DND-41 (cell line): Measurements from ENCODE around the gene RYR3.

Experiments
- ATAC-seq: fragments of 200-7000 bp; cut with Tn5 transposase; 3 replicates; pipeline ENCODE4 v1.9.1; 2021; ENCODE audit warnings: low read depth; ENCODE audit not compliant: insufficient read depth
- DNase-seq: peaks from one replicate; pipeline ENCODE4 v3.0.0-alpha.2; 2020
- H2AFZ ChIP-seq: 2 replicates; pipeline ENCODE4 v1.6.0; 2012; ENCODE audit warnings: low read depth, low read length
- H3K27ac ChIP-seq: 2 replicates; pipeline ENCODE4 v1.5.1; 2012; ENCODE audit warnings: low read length, inconsistent platforms
- H3K27me3 ChIP-seq: fragments of 200-600 bp; sonication (generic); 2 replicates; pipeline ENCODE4 v1.6.0; 2012; ENCODE audit warnings: low read length, mild to moderate bottlenecking, inconsistent platforms; ENCODE audit not compliant: insufficient read depth, poor library complexity
- H3K36me3 ChIP-seq: 2 replicates; pipeline ENCODE4 v1.5.1; 2012; ENCODE audit warnings: low read length, inconsistent platforms; ENCODE audit not compliant: insufficient read depth
- H3K4me1 ChIP-seq: 2 replicates; pipeline ENCODE4 v1.5.1; 2012; ENCODE audit warnings: mild to moderate bottlenecking, low read length; ENCODE audit not compliant: insufficient read depth
- H3K4me2 ChIP-seq: 2 replicates; pipeline ENCODE4 v1.6.0; 2012; ENCODE audit warnings: mild to moderate bottlenecking, moderate library complexity, low read length, inconsistent platforms; ENCODE audit not compliant: insufficient read depth
- H3K4me3 ChIP-seq, 2 experiments: fragments of 200-600 bp in 1 of 2; shearing (Covaris generic) in 1 of 2; 2 replicates each; pipeline ENCODE4 v1.5.1; 2012 to 2016; ENCODE audit warnings: inconsistent platforms in 2 of 2, low read length in 2 of 2, mild to moderate bottlenecking in 2 of 2, low read depth in 1 of 2, moderate library complexity in 1 of 2
- H3K79me2 ChIP-seq: 2 replicates; pipeline ENCODE4 v1.6.0; 2012; ENCODE audit warnings: low read length, inconsistent platforms; ENCODE audit not compliant: insufficient read depth
- H3K9ac ChIP-seq: 2 replicates; pipeline ENCODE4 v1.6.0; 2012; ENCODE audit warnings: low read depth, mild to moderate bottlenecking, inconsistent platforms, low read length, moderate library complexity
- H3K9me3 ChIP-seq: 2 replicates; pipeline ENCODE4 v1.5.1; 2012; ENCODE audit warnings: low read length, moderate library complexity, mild to moderate bottlenecking, inconsistent platforms; ENCODE audit not compliant: insufficient read depth, severe bottlenecking
- H4K20me1 ChIP-seq: 2 replicates; pipeline ENCODE4 v1.6.0; 2012; ENCODE audit warnings: low read length; ENCODE audit not compliant: insufficient read depth
- EZH2 ChIP-seq: IDR thresholded peaks from 3 replicates; pipeline ENCODE4 v1.6.1; 2012; ENCODE audit warnings: borderline replicate concordance, low read depth, mild to moderate bottlenecking, moderate library complexity, low read length, inconsistent platforms; ENCODE audit not compliant: severe bottlenecking
- TF ChIP-seq, protein P1 (sequence below): IDR thresholded peaks from 2 replicates; pipeline ENCODE4 v1.5.1; 2012; ENCODE audit warnings: borderline replicate concordance, low read length, moderate library complexity, mild to moderate bottlenecking; ENCODE audit not compliant: poor library complexity, severe bottlenecking; ENCODE audit errors: extremely low read depth

Gene RYR3

DNA sequence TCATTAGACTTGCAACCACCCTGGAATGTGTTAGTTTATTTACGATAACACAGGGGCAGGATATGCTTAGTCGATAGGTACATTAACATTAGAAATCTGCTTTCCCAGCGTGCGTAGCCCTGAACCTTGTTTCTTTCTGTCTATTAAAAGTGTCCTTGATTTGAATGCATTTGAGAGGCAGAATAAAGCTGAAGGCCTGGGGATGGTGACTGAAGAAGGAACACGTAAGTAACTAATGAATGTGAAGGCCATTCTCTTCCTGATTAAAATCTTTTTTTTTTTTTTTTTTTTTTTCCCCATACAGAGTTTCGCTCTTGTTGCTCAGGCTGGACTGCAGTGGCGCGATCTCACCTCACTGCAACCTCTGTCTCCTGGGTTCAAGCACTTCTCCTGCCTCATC, 514.7 kb downstream of the RYR3 start:
- Histone ChIP-seq H3K9me3 (no peaks in the 10 kb centered on the region), H3K27ac (no peak overlapping the region), H3K4me1 (no peaks in the 10 kb centered on the region), H3K27me3 (peaks cover 5% of the 10 kb centered on the region), H4K20me1 (no peaks in the 10 kb centered on the region), H3K79me2 (no peaks in the 10 kb centered on the region), H3K36me3 (no peaks in the 10 kb centered on the region), H3K4me3 (no peak overlapping the region), H2AFZ (no peak overlapping the region), H3K4me2 (no peak overlapping the region), H3K9ac (no peak overlapping the region)
- ATAC-seq (no peak), DNase-seq (no peak)
- TF ChIP-seq EZH2: no peak
- TF ChIP-seq, protein P1, sequence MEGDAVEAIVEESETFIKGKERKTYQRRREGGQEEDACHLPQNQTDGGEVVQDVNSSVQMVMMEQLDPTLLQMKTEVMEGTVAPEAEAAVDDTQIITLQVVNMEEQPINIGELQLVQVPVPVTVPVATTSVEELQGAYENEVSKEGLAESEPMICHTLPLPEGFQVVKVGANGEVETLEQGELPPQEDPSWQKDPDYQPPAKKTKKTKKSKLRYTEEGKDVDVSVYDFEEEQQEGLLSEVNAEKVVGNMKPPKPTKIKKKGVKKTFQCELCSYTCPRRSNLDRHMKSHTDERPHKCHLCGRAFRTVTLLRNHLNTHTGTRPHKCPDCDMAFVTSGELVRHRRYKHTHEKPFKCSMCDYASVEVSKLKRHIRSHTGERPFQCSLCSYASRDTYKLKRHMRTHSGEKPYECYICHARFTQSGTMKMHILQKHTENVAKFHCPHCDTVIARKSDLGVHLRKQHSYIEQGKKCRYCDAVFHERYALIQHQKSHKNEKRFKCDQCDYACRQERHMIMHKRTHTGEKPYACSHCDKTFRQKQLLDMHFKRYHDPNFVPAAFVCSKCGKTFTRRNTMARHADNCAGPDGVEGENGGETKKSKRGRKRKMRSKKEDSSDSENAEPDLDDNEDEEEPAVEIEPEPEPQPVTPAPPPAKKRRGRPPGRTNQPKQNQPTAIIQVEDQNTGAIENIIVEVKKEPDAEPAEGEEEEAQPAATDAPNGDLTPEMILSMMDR: no peak

- H3K9me3 ChIP-seq: no peaks in the 10 kb centered on the region
- no peaks in the 10 kb centered on the region for H4K20me1 ChIP-seq
- no peak for DNase-seq
Observed at GRCh38 chr15:33826201-33826600, 515.4 kb downstream of the RYR3 start.

GRCh38 chr15:33830351-33830750, 519.6 kb downstream of the RYR3 start:
- ATAC-seq: no peak
- Histone ChIP-seq H3K27me3 (no peaks in the 10 kb centered on the region), H3K9ac (no peak overlapping the region), H3K36me3 (no peaks in the 10 kb centered on the region), H3K4me1 (no peaks in the 10 kb centered on the region), H4K20me1 (no peaks in the 10 kb centered on the region), H3K79me2 (no peaks in the 10 kb centered on the region), H3K4me3 (no peak overlapping the region), H3K27ac (no peak overlapping the region), H3K4me2 (no peak overlapping the region), H2AFZ (no peak overlapping the region), H3K9me3 (no peaks in the 10 kb centered on the region)
- DNase-seq: no peak
- TF ChIP-seq, protein P1: no peak
- TF ChIP-seq EZH2: no peak

More at GRCh38 chr15:33826201-33826600, 515.4 kb downstream of the RYR3 start:
- no peaks in the 10 kb centered on the region for H3K4me1 ChIP-seq
- H3K27me3 ChIP-seq: peaks cover 5% of the 10 kb centered on the region
- no peak for ATAC-seq
- H3K4me2 ChIP-seq: no peak overlapping the region
- H3K9ac ChIP-seq: no peak overlapping the region
- H3K36me3 ChIP-seq: no peaks in the 10 kb centered on the region
- no peak overlapping the region for H3K27ac ChIP-seq
- H3K4me3 ChIP-seq: no peak overlapping the region
- no peaks in the 10 kb centered on the region for H3K79me2 ChIP-seq
- no peak for TF ChIP-seq EZH2
- TF ChIP-seq, protein P1: no peak
- no peak overlapping the region for H2AFZ ChIP-seq

GRCh38 chr15:33831646-33832045, 520.9 kb downstream of the RYR3 start:
- DNase-seq (no peak), ATAC-seq (no peak)
- H3K79me2 ChIP-seq: no peaks in the 10 kb centered on the region
- H2AFZ ChIP-seq: no peak overlapping the region
- no peak overlapping the region for H3K4me2 ChIP-seq
- peaks cover 3% of the 10 kb centered on the region for H3K27me3 ChIP-seq
- no peak overlapping the region for H3K9ac ChIP-seq
- no peaks in the 10 kb centered on the region for H3K4me1 ChIP-seq
- no peaks in the 10 kb centered on the region for H3K36me3 ChIP-seq
- H3K27ac ChIP-seq: no peak overlapping the region
- no peaks in the 10 kb centered on the region for H4K20me1 ChIP-seq
- no peaks in the 10 kb centered on the region for H3K9me3 ChIP-seq
- no peak overlapping the region for H3K4me3 ChIP-seq
- TF ChIP-seq, protein P1: no peak
- TF ChIP-seq EZH2: no peak
